Heart right ventricle (tissue), 16 donors: ENCODE data around the gene PDIA5. TPM values are rescaled to one million over a fixed set of nuclear protein-coding genes. Genes with fewer than 3 reads are reported as not detected.

ENCODE experiments used
- ATAC-seq, 8 donors: fragments of 200-7000 bp; cut with Tn5 transposase; one replicate each; pipeline ENCODE4 v1.9.1; 2020; ENCODE audit warnings: mild to moderate bottlenecking in 8 of 8, moderate library complexity in 8 of 8, moderate number of reproducible peaks in 1 of 8
- DNase-seq, 2 donors: peaks; one replicate each; pipeline ENCODE4 v3.0.0-alpha.2; 2020
- H3K27ac ChIP-seq, 10 donors: fragments of 200-600 bp; sonication (generic) in 2 of 10; one replicate each; pipeline versions ENCODE4 v1.5.0 to v1.8.0; 2020 to 2022; ENCODE audit warnings: mild to moderate bottlenecking in 3 of 10
- H3K27me3 ChIP-seq, 7 donors: fragments of 200-600 bp; one replicate each; pipeline ENCODE4 v1.8.0; 2021 to 2022; ENCODE audit warnings: mild to moderate bottlenecking in 2 of 7
- H3K36me3 ChIP-seq, 9 donors: fragments of 200-600 bp; sonication (generic) in 1 of 9; one replicate each; pipeline versions ENCODE4 v1.5.0 to v1.8.0; 2020 to 2022; ENCODE audit warnings: mild to moderate bottlenecking in 2 of 9
- H3K4me1 ChIP-seq, 9 donors: fragments of 200-600 bp; sonication (generic) in 1 of 9; one replicate each; pipeline versions ENCODE4 v1.5.0 to v1.8.0; 2020 to 2022; ENCODE audit warnings: mild to moderate bottlenecking in 4 of 9
- H3K4me3 ChIP-seq, 10 donors: fragments of 200-600 bp; sonication (generic) in 2 of 10; one replicate each; pipeline versions ENCODE4 v1.5.0 to v1.8.0; 2020 to 2022; ENCODE audit warnings: mild to moderate bottlenecking in 7 of 10, moderate library complexity in 2 of 10
- H3K9me3 ChIP-seq, 11 donors: fragments of 200-600 bp in 10 of 11; sonication (generic) in 2 of 11; one replicate each; pipeline versions ENCODE4 v1.5.0 to v1.8.0; 2013 to 2022; ENCODE audit warnings: mild to moderate bottlenecking in 2 of 11, control low read depth in 1 of 11, moderate library complexity in 1 of 11
- WGBS, 2 donors: extraction: QIAGEN DNeasy Blood & Tissue Kit; methylation state at CpG; one replicate each; pipeline ENCODE4 v1.1.7; 2013; ENCODE audit warnings: inconsistent platforms in 1 of 2; 5-methylcytosine and 5-hydroxymethylcytosine counted together
- intact Hi-C, 10 donors: fragments of 100-400 bp; cut with DNase I; formaldehyde crosslinking; loops; one replicate each; pipeline versions ENCODE4 v1.11.1 to v1.14.2; 2022
- polyA plus RNA-seq, 2 donors: library from polyadenylated mRNA; stranded (reverse); fragments of 200-250 nt; gene quantifications; one replicate each; pipeline ENCODE4 v1.2.3, GENCODE V29; 2013
- total RNA-seq, 10 donors: library from RNA; stranded (reverse); fragmentation: NEBNext Ultra II Directional in 3 of 10; extraction: Animal tissue kit (Norgen Biotek cat#: 25700) in 3 of 10; gene quantifications; one replicate each; pipeline versions ENCODE4 v1.2.1 to v1.2.4, GENCODE V29; 2021 to 2023
- TF ChIP-seq, protein P1 (sequence below), 9 donors: fragments of 200-600 bp; sonication (generic) in 2 of 9; IDR thresholded peaks; one replicate each; pipeline versions ENCODE4 v1.5.0 to v1.8.0; 2021 to 2022; ENCODE audit warnings: antibody characterized with exemption in 9 of 9, mild to moderate bottlenecking in 5 of 9, moderate library complexity in 1 of 9
- donor health status: Arrhythmogenic right ventricular cardiomyopathy.
- donor health status: ischemic (EF 13 %, LVEDD 7.1; RV severe dilation, severe dysfunction).
- donor health status: healthy with polysubstance abuse.
- donor health status: DM: no; HTN: yes; CAD: no.
- donor health status: DM: no; HTN: no; CAD: no.
- donor health status: ischemic (EF 25% LVEDD 6.9; RV normal size, moderate dysfunction).
- donor health status: ischemic (EF 25% LVEDD 5.7; RV mildly dilated, moderate dysfunction).
- donor health status: healthy.
- donor health status: DM: yes; HTN: yes; CAD: no.
- donor health status: Ischemic cardiomyopathy.
- donor health status: ischemic (EF 35%, LVEDD 5.7; RV mildly dilated, moderate dysfunction).
- donor health status: nonischemic (EF 11% LVEDD 7.7; RV severe dilation, severe dysfunction).
- donor health status: DM: yes; HTN: yes; CAD: no.
- donor health status: PGD.
- donor health status: ischemic (EF 29% LVEDD 5.4; RV normal size, mild dysfunction).
- donor health status: nonischemic (EF 23%, LVEDD 6.1; RV moderate dilation, normal function).

Gene PDIA5
- total and polyA plus RNA-seq, 12 donors, result 4.2 to 14.6 (median 6.3) TPM

DNA sequence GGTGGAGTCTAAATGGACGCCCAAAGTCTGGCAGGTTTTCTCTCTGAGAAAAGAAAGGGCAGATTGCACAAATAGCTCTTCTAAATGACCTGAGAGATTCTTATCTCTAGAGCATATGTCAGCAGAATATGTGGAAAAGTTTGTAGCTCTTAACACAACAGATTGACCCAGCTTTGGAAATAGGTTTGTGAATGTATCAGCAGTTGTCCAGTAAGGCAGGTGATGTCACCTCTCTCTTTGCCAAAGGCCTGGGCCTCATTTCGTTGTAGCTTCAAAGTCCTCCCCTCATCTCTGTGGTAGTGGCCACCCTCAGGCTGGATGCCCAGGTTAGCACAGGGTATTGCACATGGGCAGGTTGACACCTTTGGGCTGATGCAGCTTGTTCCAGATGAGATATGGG, 36.0 kb downstream of the PDIA5 start:
- H3K9me3 ChIP-seq, result no peaks in the 10 kb centered on the region
- H3K27me3 ChIP-seq, result no peaks in the 10 kb centered on the region
- H3K4me3 ChIP-seq, result no peak overlapping the region
- 83 to 92% methylated on average over 2 of the region's 2 CpGs for WGBS, 2 donors
- H3K36me3 ChIP-seq, result peaks cover 0 to 81% (median 26%) of the 10 kb centered on the region in 9 donors
- TF ChIP-seq, protein P1, sequence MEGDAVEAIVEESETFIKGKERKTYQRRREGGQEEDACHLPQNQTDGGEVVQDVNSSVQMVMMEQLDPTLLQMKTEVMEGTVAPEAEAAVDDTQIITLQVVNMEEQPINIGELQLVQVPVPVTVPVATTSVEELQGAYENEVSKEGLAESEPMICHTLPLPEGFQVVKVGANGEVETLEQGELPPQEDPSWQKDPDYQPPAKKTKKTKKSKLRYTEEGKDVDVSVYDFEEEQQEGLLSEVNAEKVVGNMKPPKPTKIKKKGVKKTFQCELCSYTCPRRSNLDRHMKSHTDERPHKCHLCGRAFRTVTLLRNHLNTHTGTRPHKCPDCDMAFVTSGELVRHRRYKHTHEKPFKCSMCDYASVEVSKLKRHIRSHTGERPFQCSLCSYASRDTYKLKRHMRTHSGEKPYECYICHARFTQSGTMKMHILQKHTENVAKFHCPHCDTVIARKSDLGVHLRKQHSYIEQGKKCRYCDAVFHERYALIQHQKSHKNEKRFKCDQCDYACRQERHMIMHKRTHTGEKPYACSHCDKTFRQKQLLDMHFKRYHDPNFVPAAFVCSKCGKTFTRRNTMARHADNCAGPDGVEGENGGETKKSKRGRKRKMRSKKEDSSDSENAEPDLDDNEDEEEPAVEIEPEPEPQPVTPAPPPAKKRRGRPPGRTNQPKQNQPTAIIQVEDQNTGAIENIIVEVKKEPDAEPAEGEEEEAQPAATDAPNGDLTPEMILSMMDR (IDR thresholded peaks at IDR 0.05), result no peak
- no peak overlapping the region for H3K27ac ChIP-seq
- H3K4me1 ChIP-seq, result peaks cover 0 to 26% (median 16%) of the 10 kb centered on the region in 9 donors
- no peak for ATAC-seq
- no peak for DNase-seq
- intact Hi-C loops, result no loop called here

DNA sequence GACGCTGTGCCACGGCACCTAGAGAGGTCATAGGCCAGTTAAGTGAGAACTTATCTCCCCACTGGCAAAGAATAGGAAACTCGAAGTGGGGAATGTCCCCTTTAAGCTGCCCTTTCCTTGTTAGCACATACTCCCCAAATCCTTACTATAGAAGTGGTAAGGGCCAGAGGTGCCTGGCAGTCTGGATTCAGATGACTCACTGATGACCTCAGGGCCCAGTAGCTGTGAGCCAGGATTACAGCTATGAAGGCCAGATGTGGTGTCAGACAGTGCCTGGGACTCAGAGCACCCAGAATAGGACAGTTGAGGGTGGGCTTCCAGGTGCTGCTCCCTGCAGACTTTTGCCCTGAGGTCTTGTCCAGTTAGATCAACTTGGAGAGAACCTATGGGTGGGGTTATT, 37.7 kb downstream of the PDIA5 start:
- WGBS, 2 donors, result 77 to 81% methylated on average over 3 of the region's 3 CpGs
- H3K27ac ChIP-seq, result no peak overlapping the region
- intact Hi-C loops, result no loop called here
- H3K36me3 ChIP-seq, result peaks cover 0 to 84% (median 29%) of the 10 kb centered on the region in 9 donors
- DNase-seq (no peak), ATAC-seq (peak in 3 of 8 donors; percentile 72 to 88 (median 82))
- H3K9me3 ChIP-seq, result no peaks in the 10 kb centered on the region
- H3K4me3 ChIP-seq, result no peak overlapping the region
- peaks cover 0 to 8% (median under 1%) of the 10 kb centered on the region in 9 donors for H3K4me1 ChIP-seq
- TF ChIP-seq, protein P1 (IDR thresholded peaks at IDR 0.05), result no peak
- no peaks in the 10 kb centered on the region for H3K27me3 ChIP-seq

DNA sequence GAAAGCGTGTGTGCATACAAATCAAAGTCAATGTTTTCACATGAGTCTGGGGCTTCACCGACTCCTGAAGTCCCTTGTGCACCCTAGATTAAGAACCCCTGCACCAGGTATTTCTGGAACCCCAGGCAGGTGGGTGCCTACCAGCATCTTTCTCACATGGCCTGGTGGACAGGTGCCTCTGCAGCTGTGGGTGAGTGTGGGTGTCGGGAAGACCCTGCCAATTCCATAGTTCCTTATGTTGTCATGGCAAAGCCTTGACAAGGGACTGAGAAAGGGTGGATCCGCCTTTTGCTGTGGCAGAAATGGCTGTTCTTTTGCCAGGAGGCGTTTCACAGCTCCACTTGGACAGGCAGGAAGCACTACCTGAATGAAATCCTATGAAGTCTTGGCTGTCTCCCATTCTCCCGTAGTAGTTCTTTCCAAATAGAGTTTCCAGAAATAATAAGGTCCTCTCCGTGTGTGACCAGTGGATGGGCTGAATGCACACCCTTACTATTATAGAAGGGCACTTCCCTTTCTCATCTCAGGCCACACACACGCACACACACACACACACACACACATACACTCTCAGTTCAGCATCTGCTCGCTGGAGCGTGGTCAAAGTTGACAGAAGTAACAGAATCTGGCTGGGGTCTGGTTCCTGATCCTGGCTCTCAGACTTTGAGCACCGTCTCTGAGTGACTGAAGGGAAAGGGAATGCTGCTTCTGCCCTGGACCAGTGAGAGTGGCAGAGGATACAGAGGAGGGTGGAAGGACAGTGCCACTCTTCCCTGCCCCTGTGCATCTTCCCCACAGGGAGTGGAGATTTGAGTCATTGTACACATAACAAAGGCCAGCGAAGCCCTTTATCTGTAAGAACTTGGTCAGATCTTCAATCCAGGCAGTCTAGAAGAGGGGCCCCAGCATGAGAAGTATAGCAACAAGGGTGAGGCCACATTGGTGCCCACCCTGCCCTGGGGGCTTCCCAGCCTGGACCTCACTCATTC, 38.7 kb downstream of the PDIA5 start:
- H3K27me3 ChIP-seq, result no peaks in the 10 kb centered on the region
- peaks cover 0 to 84% (median 29%) of the 10 kb centered on the region in 9 donors for H3K36me3 ChIP-seq
- 82 to 85% methylated on average over 12 of the region's 12 CpGs for WGBS, 2 donors
- ATAC-seq (no peak), DNase-seq (no peak)
- peaks cover 0 to 5% (median 0%) of the 10 kb centered on the region in 9 donors for H3K4me1 ChIP-seq
- intact Hi-C loops, result no loop called here
- TF ChIP-seq, protein P1 (IDR thresholded peaks at IDR 0.05), result no peak
- H3K4me3 ChIP-seq, result no peak overlapping the region
- H3K27ac ChIP-seq, result no peak overlapping the region
- H3K9me3 ChIP-seq, result no peaks in the 10 kb centered on the region

DNA sequence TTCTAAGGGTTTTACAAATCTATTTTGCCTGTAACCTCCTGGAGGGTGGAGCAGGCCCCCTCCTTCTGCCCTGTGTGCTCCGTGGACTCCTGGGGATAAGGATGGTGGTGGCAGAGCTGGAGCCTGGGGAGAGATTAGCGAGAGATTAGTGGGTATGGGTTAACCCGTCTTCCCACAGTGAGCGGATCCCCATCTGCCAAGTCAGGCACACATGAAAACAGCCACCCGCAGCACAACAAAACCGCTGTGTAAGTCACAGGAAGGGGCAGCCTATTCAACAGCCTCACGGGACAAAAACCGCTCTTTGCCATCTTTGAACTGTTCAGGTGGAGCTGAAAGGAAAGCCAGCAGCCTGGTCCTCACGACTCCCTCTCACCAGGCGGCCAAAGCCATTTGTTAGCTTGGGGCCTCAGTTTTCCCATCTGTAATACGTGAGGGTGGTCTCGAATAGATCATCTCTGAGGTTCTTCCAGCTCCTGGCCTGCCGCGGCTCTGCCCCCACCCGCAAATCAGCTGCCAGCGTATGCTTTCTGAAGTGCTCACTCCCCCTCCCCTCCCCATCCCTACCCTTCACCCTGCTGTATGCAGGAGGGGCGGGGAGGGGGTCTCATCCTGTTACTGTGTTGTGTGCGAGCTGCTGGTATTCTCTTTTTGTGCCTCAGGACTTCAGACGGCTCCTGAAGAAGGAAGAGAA, 43.6 kb downstream of the PDIA5 start:
- peaks cover 0 to 20% (median 11%) of the 10 kb centered on the region in 9 donors for H3K4me1 ChIP-seq
- intact Hi-C loops, result no loop called here

More for the DNA sequence above, 43.6 kb downstream of the PDIA5 start:
- no peak for DNase-seq
- 90 to 92% methylated on average over 19 of the region's 19 CpGs for WGBS, 2 donors
- peak in 1 of 8 donors; percentile 16 for ATAC-seq
- no peaks in the 10 kb centered on the region for H3K27me3 ChIP-seq
- peaks cover 0 to 92% (median 16%) of the 10 kb centered on the region in 9 donors for H3K36me3 ChIP-seq
- H3K9me3 ChIP-seq, result no peaks in the 10 kb centered on the region
- no peak overlapping the region for H3K27ac ChIP-seq
- H3K4me3 ChIP-seq, result no peak overlapping the region
- TF ChIP-seq, protein P1 (IDR thresholded peaks at IDR 0.05), result no peak
